ENCODE measurements around the gene AUTS2. TPM values are rescaled to one million over a fixed set of nuclear protein-coding genes. Genes with fewer than 3 reads are reported as not detected.

Gene AUTS2
- total and polyA plus RNA-seq, 2 experiments from 2014 or later: 3.0 to 4.4 TPM

- in situ Hi-C loops (cut with MboI): no loop called here
- Histone ChIP-seq H2AFZ (no peak overlapping the region), H3K4me3 (no peak overlapping the region), H3K9me2 (ENCODE audit: insufficient read depth) (no peaks in the 10 kb centered on the region), H3K27me3 (replicated peaks; ENCODE audit: insufficient read depth) (no peaks in the 10 kb centered on the region), H3K4me1 (ENCODE audit: insufficient read depth) (no peaks in the 10 kb centered on the region), H3K79me2 (ENCODE audit: insufficient read depth) (peaks cover 50% of the 10 kb centered on the region), H4K20me1 (ENCODE audit: insufficient read depth) (no peaks in the 10 kb centered on the region), H3K9ac (no peak overlapping the region), H3K36me3 (ENCODE audit: low read depth) (no peaks in the 10 kb centered on the region), H3K27ac (no peak overlapping the region), H3F3A (ENCODE audit: insufficient read depth) (no peaks in the 10 kb centered on the region), H3K9me3 (ENCODE audit: low read depth) (no peaks in the 10 kb centered on the region), H3K4me2 (ENCODE audit: unreplicated experiment) (no peak overlapping the region)
- DNase-seq: no peak
- WGBS, 2 experiments (ENCODE audit: low coverage in 1 of 2, low lambda C conversion rate in 2 of 2, missing lambda C conversion rate in 2 of 2): 95 to 100% methylated on average over 1 of the region's 1 CpG
- TF ChIP-seq EZH2 (IDR thresholded peaks at IDR 0.05; ENCODE audit: insufficient read depth, poor library complexity, severe bottlenecking): no peak
- no peak for TF ChIP-seq EZH2phosphoT487 (IDR thresholded peaks at IDR 0.05; ENCODE audit: insufficient read depth, low read depth)
Observed at GRCh38 chr7:70721500-70721899, 1123.2 kb downstream of the AUTS2 start.

DNA sequence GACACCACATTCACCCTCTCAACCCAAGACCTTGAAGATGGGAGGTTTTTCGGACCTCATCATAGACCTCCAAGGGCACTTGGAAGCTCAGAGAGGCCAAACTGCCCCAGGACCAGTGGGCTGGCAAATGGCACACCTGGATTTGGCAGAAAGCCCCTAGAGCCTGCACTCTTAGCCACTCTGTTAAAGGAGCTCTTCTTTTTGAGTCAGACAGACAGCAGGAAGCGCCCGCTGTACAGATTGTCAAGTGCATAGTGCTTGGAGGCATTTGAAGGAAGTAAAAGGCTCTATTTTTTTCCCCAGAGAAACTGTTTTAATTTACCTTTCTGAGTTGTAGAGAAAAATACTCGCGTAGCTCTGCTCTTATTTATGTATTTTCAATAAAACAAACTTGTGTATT, 1125.1 kb downstream of the AUTS2 start:
- 94 to 100% methylated on average over 5 of the region's 5 CpGs for WGBS, 2 experiments (ENCODE audit: low coverage in 1 of 2, low lambda C conversion rate in 2 of 2, missing lambda C conversion rate in 2 of 2)
- H3K4me1 ChIP-seq (ENCODE audit: insufficient read depth): no peaks in the 10 kb centered on the region
- H3K36me3 ChIP-seq (ENCODE audit: low read depth): no peaks in the 10 kb centered on the region
- no peak overlapping the region for H2AFZ ChIP-seq
- H3K27ac ChIP-seq: no peak overlapping the region
- in situ Hi-C loops (cut with MboI): no loop called here
- no peak overlapping the region for H3K9ac ChIP-seq
- H3K27me3 ChIP-seq (replicated peaks; ENCODE audit: insufficient read depth): no peaks in the 10 kb centered on the region
- no peak for DNase-seq
- no peaks in the 10 kb centered on the region for H4K20me1 ChIP-seq (ENCODE audit: insufficient read depth)
- H3K4me3 ChIP-seq: no peak overlapping the region
- H3K79me2 ChIP-seq (ENCODE audit: insufficient read depth): peaks cover 47% of the 10 kb centered on the region
- no peaks in the 10 kb centered on the region for H3K9me2 ChIP-seq (ENCODE audit: insufficient read depth)
- no peaks in the 10 kb centered on the region for H3F3A ChIP-seq (ENCODE audit: insufficient read depth)
- H3K4me2 ChIP-seq (ENCODE audit: unreplicated experiment): no peak overlapping the region
- no peaks in the 10 kb centered on the region for H3K9me3 ChIP-seq (ENCODE audit: low read depth)
- no peak for TF ChIP-seq EZH2phosphoT487 (IDR thresholded peaks at IDR 0.05; ENCODE audit: insufficient read depth, low read depth)
- TF ChIP-seq EZH2 (IDR thresholded peaks at IDR 0.05; ENCODE audit: insufficient read depth, poor library complexity, severe bottlenecking): no peak

DNA sequence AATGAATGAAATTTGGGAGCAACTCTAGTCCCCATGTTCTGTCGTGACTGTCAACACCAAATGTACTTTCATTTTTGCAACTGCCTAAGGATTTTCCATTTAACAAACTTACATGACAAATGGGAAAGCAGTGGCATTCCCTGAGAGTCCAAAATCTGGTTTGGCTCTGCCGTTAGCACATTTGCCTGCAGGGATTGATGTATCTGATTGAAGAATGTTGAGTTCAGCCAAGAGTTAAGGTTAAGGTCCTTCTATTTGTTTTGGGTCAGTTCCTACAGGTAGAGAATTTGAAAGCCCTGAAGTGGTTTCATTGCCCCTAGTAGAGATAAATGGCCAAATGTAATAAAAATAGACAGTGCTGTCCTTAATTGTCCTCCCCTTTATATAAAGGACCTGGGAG, 1127.2 kb downstream of the AUTS2 start:
- no peak overlapping the region for H2AFZ ChIP-seq
- no peaks in the 10 kb centered on the region for H4K20me1 ChIP-seq (ENCODE audit: insufficient read depth)
- in situ Hi-C loops (cut with MboI): no loop called here
- H3K27ac ChIP-seq: no peak overlapping the region
- no peaks in the 10 kb centered on the region for H3K36me3 ChIP-seq (ENCODE audit: low read depth)
- H3K79me2 ChIP-seq (ENCODE audit: insufficient read depth): peaks cover 54% of the 10 kb centered on the region
- H3K4me1 ChIP-seq (ENCODE audit: insufficient read depth): no peaks in the 10 kb centered on the region
- no peaks in the 10 kb centered on the region for H3F3A ChIP-seq (ENCODE audit: insufficient read depth)
- WGBS, 2 experiments (ENCODE audit: low coverage in 1 of 2, low lambda C conversion rate in 2 of 2, missing lambda C conversion rate in 2 of 2): 91 to 94% methylated on average over 2 of the region's 2 CpGs
- no peak overlapping the region for H3K4me2 ChIP-seq (ENCODE audit: unreplicated experiment)
- no peak overlapping the region for H3K9ac ChIP-seq
- H3K27me3 ChIP-seq (replicated peaks; ENCODE audit: insufficient read depth): no peaks in the 10 kb centered on the region
- H3K9me3 ChIP-seq (ENCODE audit: low read depth): no peaks in the 10 kb centered on the region
- H3K9me2 ChIP-seq (ENCODE audit: insufficient read depth): no peaks in the 10 kb centered on the region
- no peak overlapping the region for H3K4me3 ChIP-seq
- DNase-seq: no peak
- no peak for TF ChIP-seq EZH2phosphoT487 (IDR thresholded peaks at IDR 0.05; ENCODE audit: insufficient read depth, low read depth)
- TF ChIP-seq EZH2 (IDR thresholded peaks at IDR 0.05; ENCODE audit: insufficient read depth, poor library complexity, severe bottlenecking): no peak

DNA sequence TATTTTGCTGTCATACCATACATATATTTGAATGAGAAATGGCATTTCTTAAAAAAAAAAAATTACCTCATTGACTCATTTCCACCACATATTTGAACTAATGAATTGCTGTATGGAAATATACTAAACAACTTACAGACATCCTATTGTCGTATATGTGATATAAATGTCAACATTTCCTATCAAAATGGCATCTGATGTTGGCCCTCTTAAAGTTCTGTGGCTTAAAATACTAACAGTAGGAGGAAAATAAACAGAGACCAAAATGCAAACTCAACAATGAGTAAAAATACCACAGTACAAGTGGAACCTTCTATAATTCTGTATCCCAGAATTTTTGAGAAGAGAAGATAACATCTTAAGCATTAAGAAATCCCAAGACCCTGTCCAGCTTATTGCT, 1128.0 kb downstream of the AUTS2 start:
- peaks cover 57% of the 10 kb centered on the region for H3K79me2 ChIP-seq (ENCODE audit: insufficient read depth)
- no peak overlapping the region for H2AFZ ChIP-seq
- no peaks in the 10 kb centered on the region for H3K4me1 ChIP-seq (ENCODE audit: insufficient read depth)
- TF ChIP-seq EZH2 (IDR thresholded peaks at IDR 0.05; ENCODE audit: insufficient read depth, poor library complexity, severe bottlenecking): no peak
- TF ChIP-seq EZH2phosphoT487 (IDR thresholded peaks at IDR 0.05; ENCODE audit: insufficient read depth, low read depth): no peak
- H3K9ac ChIP-seq: no peak overlapping the region
- WGBS, 2 experiments (ENCODE audit: low coverage in 1 of 2, low lambda C conversion rate in 2 of 2, missing lambda C conversion rate in 2 of 2): 92 to 97% methylated on average over 1 of the region's 1 CpG
- H4K20me1 ChIP-seq (ENCODE audit: insufficient read depth): no peaks in the 10 kb centered on the region
- no peaks in the 10 kb centered on the region for H3K27me3 ChIP-seq (replicated peaks; ENCODE audit: insufficient read depth)
- no peak overlapping the region for H3K4me3 ChIP-seq
- DNase-seq: no peak
- no peaks in the 10 kb centered on the region for H3K9me2 ChIP-seq (ENCODE audit: insufficient read depth)
- H3K27ac ChIP-seq: no peak overlapping the region
- no peaks in the 10 kb centered on the region for H3K36me3 ChIP-seq (ENCODE audit: low read depth)
- no peak overlapping the region for H3K4me2 ChIP-seq (ENCODE audit: unreplicated experiment)
- H3F3A ChIP-seq (ENCODE audit: insufficient read depth): no peaks in the 10 kb centered on the region
- in situ Hi-C loops (cut with MboI): no loop called here
- H3K9me3 ChIP-seq (ENCODE audit: low read depth): no peaks in the 10 kb centered on the region

DNA sequence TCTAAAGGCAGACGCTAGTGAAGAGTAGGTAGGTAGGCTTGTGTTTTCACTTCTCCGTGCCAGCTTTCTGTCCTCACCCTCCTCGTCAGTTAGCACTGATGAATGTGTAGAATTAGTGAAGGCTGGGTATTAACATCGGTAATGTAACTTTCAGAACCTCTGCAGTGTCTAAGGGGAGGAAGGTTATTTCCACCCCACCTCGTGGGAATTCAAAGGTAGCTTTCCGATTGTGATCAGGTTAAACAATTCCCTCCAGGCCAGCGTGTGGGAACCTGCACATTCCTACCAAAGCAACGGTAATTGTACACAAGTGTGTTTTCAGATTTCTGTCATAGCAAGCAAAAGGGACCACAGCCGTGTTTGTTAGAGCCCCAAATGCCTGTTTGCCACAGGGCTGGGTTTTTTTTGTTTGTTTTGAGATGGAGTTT, 1128.7 kb downstream of the AUTS2 start:
- in situ Hi-C loops (cut with MboI): no loop called here
- no peak for TF ChIP-seq EZH2 (IDR thresholded peaks at IDR 0.05; ENCODE audit: insufficient read depth, poor library complexity, severe bottlenecking)

More for the DNA sequence above, 1128.7 kb downstream of the AUTS2 start:
- Histone ChIP-seq H3K4me3 (no peak overlapping the region), H3K4me1 (ENCODE audit: insufficient read depth) (no peaks in the 10 kb centered on the region), H3K27me3 (replicated peaks; ENCODE audit: insufficient read depth) (no peaks in the 10 kb centered on the region), H3F3A (ENCODE audit: insufficient read depth) (no peaks in the 10 kb centered on the region), H3K4me2 (ENCODE audit: unreplicated experiment) (no peak overlapping the region), H3K9me3 (ENCODE audit: low read depth) (no peaks in the 10 kb centered on the region), H3K36me3 (ENCODE audit: low read depth) (no peaks in the 10 kb centered on the region), H3K9ac (no peak overlapping the region), H2AFZ (no peak overlapping the region), H3K27ac (no peak overlapping the region), H3K9me2 (ENCODE audit: insufficient read depth) (no peaks in the 10 kb centered on the region), H4K20me1 (ENCODE audit: insufficient read depth) (no peaks in the 10 kb centered on the region), H3K79me2 (ENCODE audit: insufficient read depth) (peaks cover 55% of the 10 kb centered on the region)
- WGBS, 2 experiments (ENCODE audit: low coverage in 1 of 2, low lambda C conversion rate in 2 of 2, missing lambda C conversion rate in 2 of 2): 96 to 100% methylated on average over 9 of the region's 9 CpGs
- no peak for DNase-seq

All from GM23248 (cell line).